Ovary (tissue), 3 donors: ENCODE measurements around the gene TIMM22.

Experiments used
- EP300 ChIP-seq: sonication (generic); formaldehyde crosslinking; IDR thresholded peaks from one replicate; pipeline ENCODE4 v1.6.1; 2017; ENCODE audit warnings: antibody characterized with exemption
- TF ChIP-seq, protein P1 (sequence below), 3 donors: fragments of 450-650 bp in 2 of 3; fragments of 200-600 bp in 1 of 3; IDR thresholded peaks; one replicate each; pipeline versions ENCODE4 v1.5.1 to v1.8.0; 2016 to 2022; ENCODE audit warnings: antibody characterized with exemption in 3 of 3, mild to moderate bottlenecking in 1 of 3
- donor health status: DM: no; HTN: no; CAD: no.

DNA sequence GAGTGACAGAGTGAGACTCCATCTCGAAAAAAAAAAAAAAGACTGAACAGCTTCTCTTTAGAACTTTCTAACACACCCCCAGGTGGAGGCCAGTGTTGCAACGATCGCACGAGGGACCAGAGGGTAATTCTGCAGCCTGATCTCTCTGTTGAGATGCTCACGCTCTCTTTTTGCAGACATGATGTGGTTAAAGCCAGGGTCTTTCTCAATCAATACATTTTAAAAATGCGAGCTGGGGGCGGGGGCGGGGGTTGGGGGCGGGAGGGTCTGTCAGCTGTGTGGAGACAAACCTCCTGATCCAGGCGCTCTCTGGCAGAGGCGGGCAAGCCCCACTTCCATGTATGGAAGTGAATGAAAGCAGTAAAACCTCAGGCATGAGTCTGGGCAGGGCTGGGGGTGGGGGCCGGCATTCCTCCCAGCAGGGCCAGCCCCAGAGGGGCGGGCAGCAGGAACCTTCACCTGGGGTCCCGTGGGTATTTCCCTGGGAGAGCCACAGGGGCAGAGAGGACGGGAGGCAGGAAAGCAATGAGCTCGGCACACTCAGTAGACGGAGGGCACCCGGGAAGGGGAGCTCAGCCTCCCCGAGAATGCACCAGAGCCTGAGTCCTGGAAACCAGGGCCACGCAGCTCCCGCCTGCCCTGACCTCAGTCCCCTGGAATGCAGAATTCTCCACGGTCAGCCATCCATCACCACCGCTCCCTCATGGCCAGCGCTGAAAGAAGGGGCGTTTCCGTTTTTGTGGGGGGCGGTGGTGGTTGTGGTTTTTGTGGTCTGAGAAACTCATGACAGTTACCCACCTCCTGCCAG, 45.4 kb upstream of the TIMM22 start:
- TF ChIP-seq, protein P1, sequence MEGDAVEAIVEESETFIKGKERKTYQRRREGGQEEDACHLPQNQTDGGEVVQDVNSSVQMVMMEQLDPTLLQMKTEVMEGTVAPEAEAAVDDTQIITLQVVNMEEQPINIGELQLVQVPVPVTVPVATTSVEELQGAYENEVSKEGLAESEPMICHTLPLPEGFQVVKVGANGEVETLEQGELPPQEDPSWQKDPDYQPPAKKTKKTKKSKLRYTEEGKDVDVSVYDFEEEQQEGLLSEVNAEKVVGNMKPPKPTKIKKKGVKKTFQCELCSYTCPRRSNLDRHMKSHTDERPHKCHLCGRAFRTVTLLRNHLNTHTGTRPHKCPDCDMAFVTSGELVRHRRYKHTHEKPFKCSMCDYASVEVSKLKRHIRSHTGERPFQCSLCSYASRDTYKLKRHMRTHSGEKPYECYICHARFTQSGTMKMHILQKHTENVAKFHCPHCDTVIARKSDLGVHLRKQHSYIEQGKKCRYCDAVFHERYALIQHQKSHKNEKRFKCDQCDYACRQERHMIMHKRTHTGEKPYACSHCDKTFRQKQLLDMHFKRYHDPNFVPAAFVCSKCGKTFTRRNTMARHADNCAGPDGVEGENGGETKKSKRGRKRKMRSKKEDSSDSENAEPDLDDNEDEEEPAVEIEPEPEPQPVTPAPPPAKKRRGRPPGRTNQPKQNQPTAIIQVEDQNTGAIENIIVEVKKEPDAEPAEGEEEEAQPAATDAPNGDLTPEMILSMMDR (IDR thresholded peaks at IDR 0.05) = no peak
- no peak for TF ChIP-seq EP300
